ENCODE results near the gene DBF4. TPM values are rescaled to one million over a fixed set of nuclear protein-coding genes. Genes with fewer than 3 reads are reported as not detected.

DBF4 gene
- total and polyA plus RNA-seq, 2 donors (not counting 1 experiment from before 2014, with no cell fraction given), result 7.8 to 21.0 TPM

DNA sequence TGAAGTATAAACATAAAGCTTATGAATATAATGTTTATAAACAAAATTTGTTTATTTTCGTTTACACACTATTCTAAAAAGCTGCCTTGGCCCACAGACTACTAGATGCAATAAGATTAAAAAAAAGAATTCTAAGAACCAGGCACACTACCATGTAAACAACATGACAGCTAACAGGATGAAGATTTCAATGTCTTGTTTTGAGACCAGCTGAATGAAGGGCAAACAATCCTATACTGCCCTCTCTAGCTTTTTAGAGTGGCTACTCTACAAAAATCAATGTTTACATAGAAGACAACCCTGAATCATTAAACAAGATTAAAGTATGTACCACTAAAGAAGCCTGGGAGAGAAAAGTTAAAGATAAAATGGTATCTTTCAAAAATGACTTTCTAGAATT lies 38.7 kb upstream of the DBF4 start:
- TF ChIP-seq EZH2 (IDR thresholded peaks at IDR 0.05; ENCODE audit: borderline replicate concordance, insufficient read depth, low read depth, low read length, poor library complexity, severe bottlenecking), result no peak
- TF ChIP-seq, protein P1, sequence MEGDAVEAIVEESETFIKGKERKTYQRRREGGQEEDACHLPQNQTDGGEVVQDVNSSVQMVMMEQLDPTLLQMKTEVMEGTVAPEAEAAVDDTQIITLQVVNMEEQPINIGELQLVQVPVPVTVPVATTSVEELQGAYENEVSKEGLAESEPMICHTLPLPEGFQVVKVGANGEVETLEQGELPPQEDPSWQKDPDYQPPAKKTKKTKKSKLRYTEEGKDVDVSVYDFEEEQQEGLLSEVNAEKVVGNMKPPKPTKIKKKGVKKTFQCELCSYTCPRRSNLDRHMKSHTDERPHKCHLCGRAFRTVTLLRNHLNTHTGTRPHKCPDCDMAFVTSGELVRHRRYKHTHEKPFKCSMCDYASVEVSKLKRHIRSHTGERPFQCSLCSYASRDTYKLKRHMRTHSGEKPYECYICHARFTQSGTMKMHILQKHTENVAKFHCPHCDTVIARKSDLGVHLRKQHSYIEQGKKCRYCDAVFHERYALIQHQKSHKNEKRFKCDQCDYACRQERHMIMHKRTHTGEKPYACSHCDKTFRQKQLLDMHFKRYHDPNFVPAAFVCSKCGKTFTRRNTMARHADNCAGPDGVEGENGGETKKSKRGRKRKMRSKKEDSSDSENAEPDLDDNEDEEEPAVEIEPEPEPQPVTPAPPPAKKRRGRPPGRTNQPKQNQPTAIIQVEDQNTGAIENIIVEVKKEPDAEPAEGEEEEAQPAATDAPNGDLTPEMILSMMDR (IDR thresholded peaks at IDR 0.05), result no peak
- no peak overlapping the region for H3K27ac ChIP-seq (ENCODE audit: low read length in 2 of 2)

DNA sequence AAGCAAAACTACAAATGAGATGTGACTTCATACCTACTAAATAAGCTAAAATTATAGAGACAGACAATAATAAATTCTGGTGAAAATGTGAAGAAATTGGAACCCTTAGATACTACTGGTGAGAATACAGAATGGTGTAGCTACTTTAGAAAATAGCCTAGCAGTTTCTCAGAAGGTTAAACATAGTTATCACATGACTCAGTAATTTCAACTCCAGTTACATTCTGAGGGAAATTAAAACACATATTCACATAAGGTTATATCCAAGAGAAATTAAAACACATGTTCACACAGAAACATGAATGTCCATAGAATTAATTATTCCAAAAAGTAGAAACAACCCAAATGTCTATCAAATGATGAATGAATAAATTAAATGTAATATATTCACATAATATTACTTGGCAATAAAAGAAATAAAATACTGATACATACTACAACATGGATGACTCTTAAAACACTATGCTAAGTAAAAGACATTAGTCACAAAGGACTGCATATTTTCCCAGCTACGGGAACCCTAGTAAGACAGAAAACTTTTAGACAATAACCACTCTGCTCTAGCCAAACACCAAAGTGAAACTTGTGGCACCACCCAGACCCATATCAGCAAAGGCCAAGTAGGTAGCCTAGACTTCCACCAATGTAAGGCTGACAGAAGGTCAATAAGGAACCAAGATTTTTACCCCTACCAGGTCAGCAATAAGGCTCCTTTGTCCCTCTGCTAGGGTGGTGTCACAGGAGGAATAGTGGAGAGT lies 25.3 kb upstream of the DBF4 start:
- WGBS (ENCODE audit: insufficient coverage), result 100% methylated on average over 1 of the region's 1 CpG
- H3K9ac ChIP-seq (ENCODE audit: low read length), result no peak overlapping the region
- no peak overlapping the region for H3K27ac Mint-ChIP-seq
- no peak overlapping the region for H3K4me3 ChIP-seq (ENCODE audit: control extremely low read depth in 1 of 5, extremely low read depth in 1 of 5, insufficient read depth in 1 of 5, low read depth in 2 of 5, low read length in 4 of 5)
- ATAC-seq (ENCODE audit: low read depth) (no peak), DNase-seq (no peak)
- intact Hi-C loops (cut with micrococcal nuclease), result no loop called here
- H3K27me3 ChIP-seq (replicated peaks in 1 of 4; ENCODE audit: control extremely low read depth in 1 of 4, control insufficient read depth in 3 of 4, insufficient read depth in 4 of 4, low read length in 3 of 4), result no peaks in the 10 kb centered on the region
- CTCF ChIA-PET, result interaction anchor here (0.7 to 1.3 kb wide), 3 partner anchors 24 to 313 kb away, joined by 3 read pairs; no protein-coding TSS in a partner anchor
- H2AFZ ChIP-seq (ENCODE audit: insufficient read depth, low read depth, low read length, poor library complexity, severe bottlenecking), result no peak overlapping the region
- peaks cover 6 to 9% of the 10 kb centered on the region in 2 donors for H3K4me1 ChIP-seq (ENCODE audit: control insufficient read depth in 2 of 2, insufficient read depth in 2 of 2, low read length in 2 of 2)
- H4K20me1 ChIP-seq (ENCODE audit: control insufficient read depth, insufficient read depth, low read length, poor library complexity, severe bottlenecking), result no peaks in the 10 kb centered on the region
- H3K4me1 Mint-ChIP-seq, result peaks cover 16% of the 10 kb centered on the region
- TF ChIP-seq EZH2 (IDR thresholded peaks at IDR 0.05; ENCODE audit: borderline replicate concordance, insufficient read depth, low read depth, low read length, poor library complexity, severe bottlenecking), result no peak
- TF ChIP-seq, protein P1 (IDR thresholded peaks at IDR 0.05), result no peak
- POLR2A ChIA-PET, result no interaction called here
- H3K4me2 ChIP-seq (replicated peaks; ENCODE audit: low read depth, low read length, poor library complexity, severe bottlenecking), result no peak overlapping the region
- H3K9me3 ChIP-seq (ENCODE audit: control extremely low read depth in 1 of 3, control insufficient read depth in 2 of 3, insufficient read depth in 1 of 3, low read length in 2 of 3), result no peaks in the 10 kb centered on the region
- H3K36me3 ChIP-seq (replicated peaks in 1 of 2; ENCODE audit: control extremely low read depth in 1 of 2, control insufficient read depth in 1 of 2, extremely low read depth in 1 of 2, insufficient read depth in 2 of 2, low read length in 1 of 2), result peaks cover 9 to 12% of the 10 kb centered on the region in 2 experiments
- no peaks in the 10 kb centered on the region for H3K27me3 Mint-ChIP-seq
- H3K9me3 Mint-ChIP-seq (ENCODE audit: insufficient read depth), result no peaks in the 10 kb centered on the region
- H3K27ac ChIP-seq (ENCODE audit: low read length in 2 of 2), result no peak overlapping the region
- H3K4me3 Mint-ChIP-seq, result no peak overlapping the region
- no peaks in the 10 kb centered on the region for H3K79me2 ChIP-seq (ENCODE audit: control insufficient read depth, insufficient read depth, low read length)

More for the DNA sequence above, 38.7 kb upstream of the DBF4 start:
- Mint-ChIP-seq H3K9me3 (ENCODE audit: insufficient read depth) (no peaks in the 10 kb centered on the region), H3K27ac (no peak overlapping the region), H3K4me1 (no peaks in the 10 kb centered on the region), H3K27me3 (no peaks in the 10 kb centered on the region), H3K4me3 (no peak overlapping the region)
- Histone ChIP-seq H3K79me2 (ENCODE audit: control insufficient read depth, insufficient read depth, low read length) (no peaks in the 10 kb centered on the region), H3K36me3 (replicated peaks in 1 of 2; ENCODE audit: control extremely low read depth in 1 of 2, control insufficient read depth in 1 of 2, extremely low read depth in 1 of 2, insufficient read depth in 2 of 2, low read length in 1 of 2) (peaks cover 1 to 8% of the 10 kb centered on the region in 2 experiments), H3K9ac (ENCODE audit: low read length) (no peak overlapping the region), H3K27me3 (replicated peaks in 1 of 4; ENCODE audit: control extremely low read depth in 1 of 4, control insufficient read depth in 3 of 4, insufficient read depth in 4 of 4, low read length in 3 of 4) (no peaks in the 10 kb centered on the region), H3K4me1 (ENCODE audit: control insufficient read depth in 2 of 2, insufficient read depth in 2 of 2, low read length in 2 of 2) (no peaks in the 10 kb centered on the region), H3K4me2 (replicated peaks; ENCODE audit: low read depth, low read length, poor library complexity, severe bottlenecking) (no peak overlapping the region), H4K20me1 (ENCODE audit: control insufficient read depth, insufficient read depth, low read length, poor library complexity, severe bottlenecking) (no peaks in the 10 kb centered on the region), H3K9me3 (ENCODE audit: control extremely low read depth in 1 of 3, control insufficient read depth in 2 of 3, insufficient read depth in 1 of 3, low read length in 2 of 3) (no peaks in the 10 kb centered on the region), H2AFZ (ENCODE audit: insufficient read depth, low read depth, low read length, poor library complexity, severe bottlenecking) (no peak overlapping the region), H3K4me3 (ENCODE audit: control extremely low read depth in 1 of 5, extremely low read depth in 1 of 5, insufficient read depth in 1 of 5, low read depth in 2 of 5, low read length in 4 of 5) (no peak overlapping the region)
- intact Hi-C loops (cut with micrococcal nuclease), result loop anchor here (10.0 kb wide), 1 partner anchor 47 kb away; no protein-coding TSS in a partner anchor
- DNase-seq (no peak), ATAC-seq (ENCODE audit: low read depth) (no peak)
- CTCF ChIA-PET, result interaction anchor here (1.4 kb wide), 1 partner anchor 49 kb away, joined by 3 read pairs; no protein-coding TSS in a partner anchor
- WGBS (ENCODE audit: insufficient coverage), result no CpG with 5 or more reads among the region's 1 CpG
- POLR2A ChIA-PET, result no interaction called here
